GM10266 (cell line): ENCODE measurements around the gene SCYGR3.

Source experiments
- DNase-seq: peaks from one replicate; pipeline ENCODE4 v3.0.0; 2012; ENCODE audit errors: extremely low spot score
- TF ChIP-seq, protein P1 (sequence below): IDR thresholded peaks from 2 replicates; pipeline ENCODE4 v1.5.1; 2012; ENCODE audit warnings: mild to moderate bottlenecking, low read depth; ENCODE audit not compliant: control insufficient read depth, insufficient read depth; ENCODE audit errors: missing control alignments

SCYGR3 gene

DNA sequence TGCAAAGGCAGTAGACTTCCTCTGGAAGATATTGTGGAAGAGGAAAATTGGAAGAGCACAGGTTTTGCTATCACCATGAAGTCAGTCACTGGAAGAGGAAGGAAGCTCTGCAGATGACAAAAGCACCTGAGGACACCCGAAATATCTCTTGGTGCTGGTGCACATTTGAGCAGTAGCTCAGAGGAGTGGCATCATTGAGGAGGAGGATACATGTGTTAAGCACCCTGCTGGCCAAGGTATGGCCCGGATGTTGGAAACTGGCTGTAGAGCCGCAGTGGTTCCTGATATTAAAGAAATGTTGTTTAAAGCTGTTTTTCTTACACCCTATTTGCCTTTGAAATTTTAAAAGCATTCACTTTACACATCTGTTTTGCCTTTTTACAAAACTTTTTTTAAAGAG is 48.6 kb downstream of the SCYGR3 start:
- TF ChIP-seq, protein P1, sequence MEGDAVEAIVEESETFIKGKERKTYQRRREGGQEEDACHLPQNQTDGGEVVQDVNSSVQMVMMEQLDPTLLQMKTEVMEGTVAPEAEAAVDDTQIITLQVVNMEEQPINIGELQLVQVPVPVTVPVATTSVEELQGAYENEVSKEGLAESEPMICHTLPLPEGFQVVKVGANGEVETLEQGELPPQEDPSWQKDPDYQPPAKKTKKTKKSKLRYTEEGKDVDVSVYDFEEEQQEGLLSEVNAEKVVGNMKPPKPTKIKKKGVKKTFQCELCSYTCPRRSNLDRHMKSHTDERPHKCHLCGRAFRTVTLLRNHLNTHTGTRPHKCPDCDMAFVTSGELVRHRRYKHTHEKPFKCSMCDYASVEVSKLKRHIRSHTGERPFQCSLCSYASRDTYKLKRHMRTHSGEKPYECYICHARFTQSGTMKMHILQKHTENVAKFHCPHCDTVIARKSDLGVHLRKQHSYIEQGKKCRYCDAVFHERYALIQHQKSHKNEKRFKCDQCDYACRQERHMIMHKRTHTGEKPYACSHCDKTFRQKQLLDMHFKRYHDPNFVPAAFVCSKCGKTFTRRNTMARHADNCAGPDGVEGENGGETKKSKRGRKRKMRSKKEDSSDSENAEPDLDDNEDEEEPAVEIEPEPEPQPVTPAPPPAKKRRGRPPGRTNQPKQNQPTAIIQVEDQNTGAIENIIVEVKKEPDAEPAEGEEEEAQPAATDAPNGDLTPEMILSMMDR: no peak
- no peak for DNase-seq

DNA sequence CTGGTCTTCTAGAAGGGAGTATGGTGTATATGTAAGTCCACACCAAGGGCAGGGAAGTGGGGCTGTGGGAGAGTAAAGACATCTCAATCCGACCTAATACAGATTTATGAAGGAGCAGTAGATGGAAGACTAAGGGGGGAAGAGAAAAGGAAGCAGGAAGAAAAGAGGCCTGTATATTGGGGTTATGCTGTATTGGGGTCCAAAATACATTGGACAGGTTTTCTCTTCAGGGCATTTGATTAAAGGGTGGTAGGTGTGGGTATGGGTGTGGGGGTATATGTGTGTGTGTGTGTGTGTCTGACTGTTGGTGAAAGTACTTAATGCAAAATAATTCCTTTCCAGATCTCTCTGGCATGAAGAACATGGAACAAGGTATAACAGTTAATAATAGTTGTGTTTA is 49.6 kb downstream of the SCYGR3 start:
- DNase-seq: no peak
- TF ChIP-seq, protein P1: no peak
